HG02588 (cell line): Measurements from ENCODE around the gene TMEM163.
"Not testable (repeated sequence)": the region's sequence is repeated elsewhere in the genome, so short reads cannot be mapped to it uniquely, and the experiment has no call there.

Experiments
- ATAC-seq: cut with Tn5 transposase; IDR thresholded peaks from one replicate; pipeline ENCODE4 v1.9.1; 2021; ENCODE audit warnings: mild to moderate bottlenecking, moderate library complexity; ENCODE audit not compliant: unreplicated experiment

The TMEM163 gene

DNA sequence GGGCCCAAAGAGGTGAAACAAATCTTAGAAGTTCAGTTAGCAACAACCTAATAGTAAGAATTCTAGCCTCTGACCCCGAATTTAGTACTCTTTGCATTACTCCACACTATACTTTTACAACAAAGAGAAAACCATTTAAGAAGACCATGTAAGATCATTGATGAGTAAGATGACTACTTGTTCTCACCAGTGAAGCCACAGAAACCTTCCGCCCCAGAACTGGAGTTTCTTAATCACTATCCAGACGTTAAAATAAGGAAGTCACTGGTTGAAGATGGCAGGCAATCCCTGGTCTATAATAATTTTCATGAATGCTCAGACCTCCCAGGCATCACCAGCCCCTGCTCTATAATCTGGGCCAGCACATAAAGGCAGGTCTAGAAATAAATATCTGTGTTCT, 95.0 kb downstream of the TMEM163 start:
- ATAC-seq: peak; percentile 73

DNA sequence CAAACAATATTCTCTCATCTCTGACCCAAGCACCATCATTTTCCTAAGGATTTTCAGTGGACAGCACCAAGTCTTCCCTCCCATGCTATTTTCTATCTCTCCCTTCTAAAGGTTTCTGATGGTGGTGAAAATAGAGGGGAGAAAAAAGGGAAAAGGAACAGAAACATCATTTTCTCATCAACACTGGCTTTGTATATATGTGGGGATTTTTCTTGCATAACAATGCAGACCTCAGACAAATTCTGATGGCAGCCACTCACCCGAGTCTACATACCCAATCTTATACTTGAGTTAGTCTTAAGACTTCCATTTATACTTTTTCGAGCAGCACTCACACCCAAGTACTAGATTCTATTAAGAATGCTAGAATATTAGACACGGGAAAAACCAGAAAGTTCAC, 95.8 kb downstream of the TMEM163 start:
- ATAC-seq: no peak

DNA sequence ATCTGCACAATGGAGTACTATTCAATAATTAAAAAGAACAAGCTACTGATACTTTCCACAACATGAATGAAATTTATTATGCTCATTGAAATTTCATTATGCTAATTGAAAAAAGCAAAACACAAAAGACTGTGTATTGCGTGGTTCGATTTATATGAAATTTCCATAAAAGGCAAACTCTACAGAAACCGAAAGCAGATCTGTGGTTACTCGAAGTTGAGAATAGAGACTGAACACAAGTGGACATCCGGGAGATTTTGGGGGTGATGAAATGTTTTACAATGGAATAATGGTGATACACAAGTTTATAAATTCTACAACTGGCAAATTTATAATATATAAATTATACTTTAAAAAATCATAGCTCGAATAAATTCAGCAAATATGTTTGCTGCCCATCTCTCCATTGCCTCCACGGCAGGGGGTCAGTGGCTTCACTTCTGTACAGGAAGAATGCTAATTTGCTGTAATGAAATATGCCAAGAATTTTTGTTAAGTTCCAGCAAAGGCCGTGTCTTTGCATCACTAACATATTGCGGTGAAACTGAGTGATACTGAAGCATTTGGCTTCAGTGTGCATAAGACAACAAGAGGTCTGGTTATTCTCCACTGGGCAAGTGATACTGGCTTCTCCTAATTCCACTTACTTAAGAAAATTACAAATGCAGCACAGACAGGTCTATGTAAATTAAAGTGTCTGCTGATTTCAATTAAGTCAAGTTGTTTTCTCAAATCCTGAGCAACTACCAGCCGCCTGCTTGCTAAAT, 96.7 kb downstream of the TMEM163 start:
- no peak for ATAC-seq

DNA sequence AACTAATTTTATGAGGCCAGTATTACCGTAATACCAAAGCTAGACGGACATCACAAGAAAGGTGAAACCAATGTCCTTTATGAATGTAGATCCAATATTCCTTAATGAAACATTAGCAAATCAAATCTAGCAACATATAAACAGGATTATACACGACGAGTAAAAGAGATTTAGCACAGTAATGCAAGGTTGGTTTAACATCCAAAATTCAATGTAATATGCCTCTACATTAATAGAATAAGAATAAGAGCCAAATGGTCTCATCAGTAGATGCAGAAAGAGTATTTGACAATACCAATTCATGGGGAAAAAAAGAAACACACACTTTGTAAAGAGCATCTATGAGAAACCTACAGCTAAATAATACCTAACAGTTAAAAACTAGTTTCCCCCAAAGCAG, 99.5 kb downstream of the TMEM163 start:
- ATAC-seq: no peak

DNA sequence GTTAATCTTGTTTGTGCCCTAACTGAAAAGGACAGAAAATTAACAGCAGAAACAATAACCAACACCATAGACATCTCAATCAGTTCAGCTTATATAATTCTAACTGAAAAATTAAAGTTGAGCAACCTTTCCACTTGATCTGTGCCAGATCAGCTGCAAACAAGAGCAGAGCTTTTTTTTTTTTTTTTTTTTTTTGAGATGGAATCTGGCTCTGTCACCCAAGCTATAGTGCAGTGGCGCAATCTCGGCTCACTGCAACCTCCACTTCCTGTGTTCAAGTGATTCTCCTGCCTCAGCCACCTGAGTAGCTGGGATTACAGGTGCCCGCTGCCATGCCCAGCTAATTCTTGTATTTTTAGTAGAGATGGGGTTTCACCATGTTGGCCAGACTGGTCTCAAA, 103.3 kb downstream of the TMEM163 start:
- ATAC-seq: not testable (repeated sequence)

DNA sequence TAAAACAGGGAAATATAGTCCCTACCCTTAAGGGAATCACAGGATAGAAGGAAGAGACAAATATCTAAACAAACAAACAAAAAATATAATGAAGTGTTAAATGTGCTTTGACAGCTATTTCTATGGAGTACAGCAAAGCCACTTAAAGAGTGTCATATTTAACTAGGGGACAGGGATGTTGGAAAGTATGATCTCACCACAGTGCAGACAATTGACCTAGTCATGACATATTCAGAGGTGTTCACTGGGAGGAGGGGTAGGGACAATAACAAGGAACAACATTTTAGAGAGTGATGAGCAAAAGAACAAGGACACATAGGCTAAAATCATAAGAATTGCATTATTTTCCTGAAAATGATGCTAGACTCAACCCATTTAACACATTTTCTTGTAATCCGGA, 107.5 kb downstream of the TMEM163 start:
- no peak for ATAC-seq

DNA sequence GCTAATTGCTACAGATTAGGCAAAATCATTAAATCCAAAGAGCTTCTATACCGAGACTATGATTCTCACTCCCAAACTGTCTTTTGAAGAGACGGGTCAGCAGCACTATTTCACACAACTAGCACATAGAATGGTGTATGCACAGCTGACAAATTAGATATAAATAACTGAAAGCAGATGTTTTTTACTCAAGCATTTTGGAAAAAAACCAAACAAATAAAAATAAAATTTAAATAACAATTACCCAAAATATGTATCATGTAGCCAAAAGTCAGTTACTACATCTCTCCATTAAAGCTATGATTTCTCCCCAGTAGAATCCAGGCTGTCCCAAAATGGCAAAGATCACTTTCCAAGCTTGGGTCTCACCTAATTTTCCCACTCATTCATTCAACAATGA, 107.9 kb downstream of the TMEM163 start:
- no peak for ATAC-seq

DNA sequence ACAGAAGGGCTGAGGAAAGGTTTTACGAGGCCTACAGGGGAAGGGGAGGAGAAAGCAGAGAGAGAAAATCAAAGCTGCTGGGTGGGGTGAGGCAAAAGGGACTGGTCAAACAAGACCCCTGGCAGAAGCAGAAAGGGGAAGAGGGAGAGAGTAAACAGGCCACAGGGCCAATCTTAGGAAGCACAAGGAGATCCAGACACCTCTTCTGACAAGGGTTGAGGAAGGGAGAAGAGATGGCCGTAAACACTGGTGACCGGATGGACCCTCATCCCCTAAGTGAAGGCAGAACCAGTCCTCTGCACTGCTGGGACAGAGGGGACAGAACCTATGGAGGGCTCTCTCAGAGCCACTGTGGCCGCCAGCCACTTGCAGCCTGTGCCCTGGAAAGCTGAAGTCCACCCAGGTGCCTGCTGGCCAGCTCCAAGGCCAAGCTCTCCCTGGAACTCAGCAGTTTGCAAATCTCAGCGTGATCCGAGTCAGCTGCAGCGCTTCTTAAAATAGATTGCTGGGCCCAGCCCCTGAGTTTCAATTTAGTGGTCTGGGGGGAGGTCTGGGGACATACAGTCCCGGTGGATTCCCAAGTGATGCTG, 108.8 kb downstream of the TMEM163 start:
- no peak for ATAC-seq

DNA sequence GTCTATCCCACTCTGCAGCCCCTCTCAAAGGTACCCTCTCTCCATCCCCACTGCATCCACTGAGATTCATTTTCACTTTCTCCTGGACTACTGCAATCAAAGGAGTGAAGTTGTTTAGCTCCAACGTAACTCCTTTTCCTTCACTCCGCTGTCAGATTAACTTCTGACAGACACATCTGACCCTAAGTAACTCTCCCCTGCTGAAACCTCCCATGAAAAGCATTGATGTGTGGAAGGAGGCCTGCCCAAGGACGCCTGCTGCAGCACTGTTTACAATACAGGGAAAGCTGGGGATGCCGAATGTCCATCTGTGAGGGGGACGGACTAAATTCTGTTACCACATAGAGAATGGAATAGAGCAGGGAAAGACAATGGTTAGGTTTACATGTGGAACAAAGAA, 114.8 kb downstream of the TMEM163 start:
- no peak for ATAC-seq

DNA sequence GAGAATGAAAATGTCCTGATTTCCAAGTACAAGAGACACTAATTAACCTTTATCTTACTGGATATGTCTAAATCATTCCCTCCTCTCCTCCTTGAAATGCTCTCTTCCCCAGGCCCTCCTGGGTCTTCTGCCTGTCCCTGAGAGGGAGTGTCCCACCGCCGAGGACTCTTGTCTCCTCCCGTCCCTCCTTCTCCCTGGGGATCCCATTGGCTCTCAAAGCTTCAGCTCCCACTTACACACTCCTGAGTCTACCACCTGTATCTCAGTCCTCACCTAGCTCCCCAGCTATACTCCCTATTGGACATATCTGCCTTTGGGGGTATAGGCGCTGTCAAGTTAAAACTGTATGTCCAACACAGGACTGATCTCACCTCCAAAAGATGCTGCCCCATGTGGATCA, 116.1 kb downstream of the TMEM163 start:
- no peak for ATAC-seq

DNA sequence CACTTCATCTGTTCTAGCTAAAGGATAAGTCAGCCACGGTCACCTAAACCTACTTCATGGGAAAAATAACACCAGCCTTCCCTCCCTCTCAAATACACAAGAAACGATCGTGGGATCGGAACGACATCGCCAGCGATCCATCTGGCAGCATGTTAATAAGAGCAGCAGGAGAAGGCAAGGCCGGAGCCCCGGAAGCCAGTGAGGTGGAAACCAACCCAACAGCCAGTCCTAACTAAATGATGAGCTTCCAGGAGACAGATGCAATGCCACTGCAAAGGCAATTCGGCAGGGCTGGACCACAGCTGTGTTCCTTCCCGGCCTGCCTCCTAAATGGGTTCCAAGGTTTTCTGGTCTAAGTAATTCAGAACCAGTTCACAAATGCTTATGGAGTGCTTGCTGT, 117.5 kb downstream of the TMEM163 start:
- no peak for ATAC-seq

DNA sequence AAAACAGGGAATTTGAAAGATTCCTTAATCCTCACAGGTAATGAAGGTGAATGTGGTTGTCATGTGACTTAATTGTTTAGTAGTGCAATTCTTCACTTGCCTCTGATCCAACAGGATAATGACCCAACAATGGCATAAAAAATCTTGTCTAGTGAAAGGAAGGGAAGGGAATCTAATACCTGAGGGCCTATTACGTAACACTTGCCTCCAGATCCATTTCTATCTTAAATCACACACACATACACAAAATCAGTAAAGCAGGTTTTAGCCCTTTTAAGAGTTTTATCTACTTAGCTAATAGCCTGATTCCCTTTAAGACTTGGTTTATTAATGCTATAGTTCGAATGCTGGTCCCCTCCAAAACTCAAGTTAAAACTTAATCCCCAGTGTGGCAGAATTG, 118.6 kb downstream of the TMEM163 start:
- no peak for ATAC-seq

DNA sequence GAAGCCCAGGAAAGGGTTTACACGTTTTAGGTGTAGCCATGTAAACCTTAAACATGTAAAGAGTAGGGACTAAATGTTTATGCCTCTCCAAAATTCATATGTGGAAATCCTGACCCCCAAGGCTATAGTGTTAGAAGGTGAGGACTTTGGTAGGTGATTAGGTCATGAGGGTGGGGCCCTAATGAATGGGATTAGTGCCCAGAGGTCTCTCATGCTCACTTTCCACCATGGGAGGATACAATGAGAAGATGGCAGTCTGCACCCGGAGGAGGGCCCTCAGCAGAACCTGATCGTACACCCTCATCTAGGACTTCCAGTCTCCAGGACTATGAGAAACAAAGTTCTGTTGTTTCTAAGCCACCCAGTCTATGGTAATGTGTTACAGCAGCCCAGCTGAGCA, 119.6 kb downstream of the TMEM163 start:
- no peak for ATAC-seq

DNA sequence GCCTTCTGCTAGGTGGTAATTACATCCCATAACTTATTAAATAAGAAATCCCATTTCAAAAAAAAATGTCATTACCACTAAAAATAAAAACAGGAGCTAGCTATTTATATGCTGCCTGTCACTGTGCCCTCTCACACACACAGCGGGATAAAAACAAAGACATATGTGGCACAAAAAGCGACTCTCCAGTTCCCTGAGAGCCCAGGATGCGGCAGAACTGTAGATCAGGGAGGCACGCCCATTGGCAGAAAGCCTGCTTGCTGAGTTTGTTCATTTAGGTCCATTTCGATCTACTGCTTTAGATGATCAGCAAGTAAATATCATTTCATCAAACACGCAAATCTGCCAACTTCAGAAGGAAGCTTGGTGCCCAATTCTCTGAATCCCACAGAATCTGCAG, 124.4 kb downstream of the TMEM163 start:
- no peak for ATAC-seq

DNA sequence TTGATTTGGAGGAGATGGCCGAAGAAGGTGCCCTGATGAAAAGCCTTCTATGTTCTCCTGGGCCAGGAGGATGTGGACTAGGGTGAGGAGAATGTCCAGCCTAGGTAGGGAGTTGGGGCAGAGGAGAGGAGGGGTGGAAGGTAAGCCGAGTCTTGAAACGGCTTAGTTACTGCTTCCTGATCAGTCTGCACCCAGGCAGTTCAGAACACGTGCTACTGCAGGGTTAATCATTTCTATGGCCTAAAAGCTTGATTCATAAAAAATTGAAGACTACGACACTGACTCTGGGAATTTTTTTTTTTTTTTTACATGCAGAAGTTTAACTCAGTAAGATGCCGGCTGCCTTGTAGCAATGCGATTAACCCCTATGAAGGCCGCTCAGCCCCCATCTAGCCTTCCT, 125.3 kb downstream of the TMEM163 start:
- no peak for ATAC-seq

DNA sequence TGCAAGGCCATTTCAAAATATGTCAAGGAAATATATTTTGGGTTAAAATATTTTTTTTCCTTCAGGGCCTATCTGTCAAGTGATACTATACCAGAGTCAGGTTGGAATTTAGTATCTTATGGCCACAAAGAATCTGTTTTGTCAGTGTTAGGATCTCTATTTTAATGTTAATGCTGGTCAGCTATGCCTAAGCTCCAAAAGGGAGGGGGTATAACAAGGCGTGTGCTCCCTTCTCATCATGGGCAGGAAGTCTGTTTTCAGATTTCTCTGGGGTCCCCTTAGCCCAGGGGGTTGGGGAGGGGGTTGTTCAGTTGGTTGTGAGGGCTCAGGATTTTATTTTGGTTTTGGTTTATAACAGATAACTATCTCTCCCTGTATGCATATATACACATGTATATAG, 126.4 kb downstream of the TMEM163 start:
- no peak for ATAC-seq

DNA sequence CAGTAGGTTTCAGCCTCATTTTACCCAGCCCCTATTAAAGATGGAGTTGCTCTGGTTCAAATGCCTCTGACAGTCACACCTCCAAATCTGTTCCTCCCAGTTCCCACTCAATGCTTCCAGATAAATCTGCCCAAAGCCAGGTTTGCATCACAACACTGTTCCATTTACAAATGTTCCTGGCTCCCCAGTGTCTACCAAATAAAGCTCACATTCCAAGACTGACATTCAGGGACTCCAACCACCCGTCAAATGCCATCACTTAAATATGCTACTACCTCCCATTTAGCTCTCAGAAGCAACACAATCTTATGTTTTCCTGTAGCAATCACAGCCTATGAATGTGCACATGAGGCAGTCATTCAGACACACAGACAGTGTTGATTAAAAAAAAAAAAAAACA, 127.3 kb downstream of the TMEM163 start:
- no peak for ATAC-seq

DNA sequence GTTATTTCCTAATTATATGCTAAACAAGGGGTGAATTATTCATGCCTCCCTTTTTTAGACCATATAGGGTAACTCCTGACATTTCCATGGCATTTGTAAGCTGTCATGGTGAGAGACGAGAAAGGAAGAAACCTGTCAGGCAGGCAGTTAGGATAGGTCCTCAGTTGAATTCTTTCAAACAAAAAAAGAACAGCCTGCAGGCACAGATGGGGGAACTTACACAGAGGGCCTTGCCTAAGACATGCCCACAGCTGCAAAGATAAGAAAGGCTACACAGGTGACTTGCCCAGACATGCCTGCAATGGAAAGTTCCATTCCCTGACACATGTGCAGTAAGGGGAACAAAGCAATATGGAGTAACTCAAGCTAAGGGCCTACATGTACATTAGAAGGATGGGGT, 128.1 kb downstream of the TMEM163 start:
- ATAC-seq: no peak

DNA sequence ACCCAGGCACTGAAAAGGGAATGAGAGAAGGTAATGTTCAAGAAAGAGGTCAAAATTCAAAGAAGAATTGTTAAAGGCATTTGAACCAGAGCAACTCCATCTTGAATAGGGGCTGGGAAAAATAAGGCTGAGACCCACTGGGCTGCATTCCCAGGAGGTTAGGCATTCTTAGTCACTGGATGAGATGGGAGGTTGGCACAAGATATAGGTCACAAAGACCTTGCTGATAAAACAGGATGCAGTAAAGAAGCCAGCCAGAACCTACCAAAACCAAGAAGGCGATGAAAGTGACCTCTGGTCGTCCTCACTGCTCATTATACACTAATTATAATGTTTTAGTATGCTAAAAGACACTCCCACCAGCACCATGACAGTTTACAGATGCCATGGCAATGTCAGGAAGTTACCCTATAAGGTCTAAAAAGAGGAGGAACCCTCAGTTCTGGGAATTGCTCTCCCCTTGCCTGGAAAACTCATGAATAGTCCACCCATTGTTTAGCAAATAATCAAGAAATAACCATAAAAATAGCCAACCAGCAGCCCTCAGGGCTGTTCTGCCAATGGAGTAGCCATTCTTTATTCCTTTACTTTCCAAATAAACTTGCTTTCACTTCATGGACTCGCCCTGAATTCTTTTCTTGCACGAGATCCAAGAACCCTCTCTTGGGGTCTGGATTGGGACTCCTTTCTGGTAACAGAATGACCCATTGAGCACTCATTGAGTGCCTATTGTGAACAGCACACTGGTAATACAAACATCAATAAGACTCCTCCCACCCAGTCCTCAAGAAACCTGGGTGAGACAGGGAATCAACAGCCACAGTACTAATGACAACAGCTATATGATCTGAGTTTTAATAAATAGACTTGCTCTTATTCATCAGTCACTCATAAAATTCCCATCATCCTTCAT, 129.4 kb downstream of the TMEM163 start:
- ATAC-seq: not testable (repeated sequence)

DNA sequence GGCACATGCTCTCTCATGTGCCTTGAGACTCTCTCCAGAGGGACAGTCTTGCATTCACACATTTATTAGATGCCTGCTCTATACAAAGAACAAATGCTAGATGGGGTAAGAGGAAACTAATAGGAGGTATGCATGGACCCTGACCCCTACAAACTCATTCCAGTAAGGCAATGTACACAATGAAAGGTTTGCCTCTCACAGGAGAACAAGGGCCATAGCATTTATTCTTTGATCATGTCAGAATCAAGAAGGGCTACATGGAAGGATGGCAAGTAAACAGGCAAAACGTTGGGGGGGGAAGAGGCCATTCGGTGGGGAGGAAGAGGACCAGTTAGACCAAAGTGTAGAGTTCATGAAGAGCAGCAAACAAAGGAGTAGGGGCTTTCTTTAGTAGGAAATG, 130.2 kb downstream of the TMEM163 start:
- no peak for ATAC-seq

DNA sequence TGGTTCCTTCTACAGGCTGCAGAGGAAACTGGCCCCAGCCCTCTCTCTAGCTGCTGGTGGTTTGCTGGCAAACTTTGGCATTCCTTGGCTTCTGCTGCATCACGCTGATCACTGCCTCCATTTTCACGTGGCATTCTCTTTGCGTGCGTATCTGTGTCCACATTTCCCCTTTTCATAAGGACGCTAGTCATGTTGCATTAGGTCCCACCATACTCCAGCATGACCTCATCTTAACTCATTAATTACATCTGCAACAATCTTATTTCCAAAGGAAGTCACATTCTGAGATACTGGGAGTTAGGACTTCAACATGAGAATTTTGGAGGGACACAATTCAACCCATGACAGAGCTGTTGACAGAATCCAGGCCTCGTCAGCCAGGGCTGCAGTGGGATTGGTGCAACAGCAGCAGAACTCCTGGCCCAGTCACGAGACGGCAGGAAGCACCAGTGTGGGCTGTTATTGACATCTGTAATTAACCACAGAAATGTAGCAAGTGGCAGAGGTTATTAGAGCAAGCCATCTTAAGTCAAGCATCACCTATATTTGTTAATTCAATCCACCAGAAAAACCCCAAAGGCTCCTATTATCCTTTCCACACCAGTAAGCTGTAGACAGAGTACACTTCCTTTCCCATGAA, 132.4 kb downstream of the TMEM163 start:
- ATAC-seq: no peak
